Tibial nerve (tissue), 4 donors: ENCODE measurements around the gene CASQ2. TPM values are rescaled to one million over a fixed set of nuclear protein-coding genes. Genes with fewer than 3 reads are reported as not detected.
A peak's percentile ranks its signal among the peaks of the same experiment; 100 is the strongest.

Source experiments
- DNase-seq, 2 donors: peaks; one replicate each; pipeline ENCODE4 v3.0.0-alpha.2; 2019; ENCODE audit warnings: low spot score in 2 of 2
- H3K27ac ChIP-seq, 4 donors: fragments of 200-600 bp; sonication (generic) in 3 of 4; one replicate each; pipeline ENCODE4 v1.5.1; 2017 to 2019; ENCODE audit warnings: mild to moderate bottlenecking in 1 of 4
- H3K27me3 ChIP-seq, 2 donors: fragments of 200-600 bp; sonication (generic) in 1 of 2; one replicate each; pipeline versions ENCODE4 v1.5.1 to v1.6.0; 2017 to 2019
- H3K36me3 ChIP-seq, 3 donors: fragments of 200-600 bp; sonication (generic); one replicate each; pipeline ENCODE4 v1.5.1; 2018 to 2019
- H3K4me1 ChIP-seq, 4 donors: fragments of 200-600 bp; sonication (generic) in 3 of 4; one replicate each; pipeline ENCODE4 v1.5.1; 2017 to 2019
- H3K4me3 ChIP-seq, 4 donors: fragments of 200-600 bp; sonication (generic) in 3 of 4; one replicate each; pipeline ENCODE4 v1.5.1; 2017 to 2019; ENCODE audit warnings: mild to moderate bottlenecking in 1 of 4, moderate library complexity in 1 of 4
- H3K9me3 ChIP-seq, 4 donors: fragments of 200-600 bp; sonication (generic) in 3 of 4; one replicate each; pipeline ENCODE4 v1.5.1; 2017 to 2019
- EP300 ChIP-seq, 2 donors: sonication (generic); formaldehyde crosslinking; IDR thresholded peaks; one replicate each; pipeline ENCODE4 v1.6.1; 2017; ENCODE audit warnings: antibody characterized with exemption in 2 of 2, mild to moderate bottlenecking in 1 of 2
- POLR2A ChIP-seq, 2 donors: fragments of 450-650 bp; IDR thresholded peaks; one replicate each; pipeline ENCODE4 v1.6.1; 2017; ENCODE audit warnings: antibody characterized with exemption in 2 of 2, mild to moderate bottlenecking in 2 of 2, moderate library complexity in 2 of 2
- WGBS, 2 donors: methylation state at CpG; one replicate each; pipeline ENCODE4 v1.1.5; 2018; 5-methylcytosine and 5-hydroxymethylcytosine counted together
- total RNA-seq, 4 donors: library from RNA; depleted of rRNA; stranded (reverse); fragments of >200 nt; gene quantifications; one replicate each; pipeline ENCODE4 v1.1.0, GENCODE V29; 2016
- TF ChIP-seq, protein P1 (sequence below), 5 experiments: fragments of 200-600 bp in 3 of 5; fragments of 450-650 bp in 2 of 5; sonication (generic) in 3 of 5; IDR thresholded peaks; one replicate each; pipeline ENCODE4 v1.5.1; 2016 to 2019; ENCODE audit warnings: antibody characterized with exemption in 5 of 5, mild to moderate bottlenecking in 3 of 5, moderate library complexity in 2 of 5

CASQ2 gene
- total RNA-seq, 4 donors from 2014 or later, result 3.6 to 7.3 (median 5.8) TPM

DNA sequence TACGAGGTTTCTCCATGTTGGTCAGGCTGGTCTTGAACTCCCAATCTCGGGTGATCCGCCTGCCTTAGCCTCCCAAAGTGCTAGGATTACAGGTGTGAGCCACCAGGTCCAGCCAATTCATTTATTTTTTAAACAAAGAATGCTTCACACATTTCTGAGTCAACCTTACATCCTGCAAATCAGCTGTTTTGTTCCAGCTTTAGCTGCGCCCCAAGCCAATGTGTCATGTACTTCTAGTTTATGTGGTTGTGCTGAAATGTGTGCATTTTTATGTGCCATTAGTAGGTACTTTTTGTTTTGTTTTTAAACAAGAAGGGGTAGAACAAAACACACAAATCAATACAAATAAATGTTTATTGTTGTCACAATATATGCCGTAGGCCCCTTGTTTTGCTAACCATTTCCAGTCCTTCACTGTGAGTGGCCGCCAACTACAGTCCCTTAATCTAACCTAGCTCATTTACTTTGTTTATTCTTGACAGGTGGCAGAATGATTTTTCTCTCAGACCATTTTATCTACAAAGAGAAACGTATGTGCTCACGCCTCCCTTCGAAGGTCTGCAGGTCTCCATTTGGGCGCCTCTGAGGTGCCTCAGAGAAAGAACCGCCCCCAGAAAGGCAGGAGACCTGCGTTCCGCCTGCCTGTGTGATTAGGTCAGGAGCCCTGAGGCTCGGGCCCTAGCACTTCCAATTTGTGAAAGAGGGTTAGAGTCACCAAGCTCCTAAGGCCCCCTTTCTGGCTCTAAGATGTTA lies 2.8 kb upstream of the CASQ2 start:
- no peak for TF ChIP-seq EP300 (IDR thresholded peaks at IDR 0.05)
- TF ChIP-seq, protein P1, sequence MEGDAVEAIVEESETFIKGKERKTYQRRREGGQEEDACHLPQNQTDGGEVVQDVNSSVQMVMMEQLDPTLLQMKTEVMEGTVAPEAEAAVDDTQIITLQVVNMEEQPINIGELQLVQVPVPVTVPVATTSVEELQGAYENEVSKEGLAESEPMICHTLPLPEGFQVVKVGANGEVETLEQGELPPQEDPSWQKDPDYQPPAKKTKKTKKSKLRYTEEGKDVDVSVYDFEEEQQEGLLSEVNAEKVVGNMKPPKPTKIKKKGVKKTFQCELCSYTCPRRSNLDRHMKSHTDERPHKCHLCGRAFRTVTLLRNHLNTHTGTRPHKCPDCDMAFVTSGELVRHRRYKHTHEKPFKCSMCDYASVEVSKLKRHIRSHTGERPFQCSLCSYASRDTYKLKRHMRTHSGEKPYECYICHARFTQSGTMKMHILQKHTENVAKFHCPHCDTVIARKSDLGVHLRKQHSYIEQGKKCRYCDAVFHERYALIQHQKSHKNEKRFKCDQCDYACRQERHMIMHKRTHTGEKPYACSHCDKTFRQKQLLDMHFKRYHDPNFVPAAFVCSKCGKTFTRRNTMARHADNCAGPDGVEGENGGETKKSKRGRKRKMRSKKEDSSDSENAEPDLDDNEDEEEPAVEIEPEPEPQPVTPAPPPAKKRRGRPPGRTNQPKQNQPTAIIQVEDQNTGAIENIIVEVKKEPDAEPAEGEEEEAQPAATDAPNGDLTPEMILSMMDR (IDR thresholded peaks at IDR 0.05), result no peak
- TF ChIP-seq POLR2A (IDR thresholded peaks at IDR 0.05), result no peak
- 68% methylated on average over 14 of the region's 14 CpGs for WGBS, 2 donors
- H3K27me3 ChIP-seq, result no peaks in the 10 kb centered on the region
- H3K9me3 ChIP-seq, result no peaks in the 10 kb centered on the region
- H3K27ac ChIP-seq, result peak overlapping the region in 2 of 4 donors; percentile 45 to 65
- peaks cover 0 to 6% (median 3%) of the 10 kb centered on the region in 4 donors for H3K4me1 ChIP-seq
- DNase-seq, result no peak
- no peaks in the 10 kb centered on the region for H3K36me3 ChIP-seq
- no peak overlapping the region for H3K4me3 ChIP-seq

DNA sequence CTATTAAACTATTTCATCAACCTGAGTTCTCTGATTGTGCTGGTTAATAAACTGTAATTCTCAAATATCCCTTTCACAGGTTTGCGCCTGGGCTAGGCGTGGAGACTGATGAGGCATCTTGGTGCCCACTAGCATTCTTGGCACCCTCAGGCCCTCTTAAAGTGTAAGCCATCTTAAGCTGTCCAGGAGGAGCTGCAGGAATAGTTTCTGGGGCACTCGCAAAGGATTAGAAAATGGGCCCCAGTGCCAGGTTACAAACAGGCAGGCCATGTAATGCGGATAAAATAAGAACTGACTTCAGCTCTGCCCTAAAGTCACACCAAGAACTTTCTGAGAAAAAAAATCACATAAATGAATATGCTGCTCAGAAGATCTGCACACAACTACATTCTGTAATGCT lies 1.1 kb downstream of the CASQ2 start:
- Histone ChIP-seq H3K36me3 (no peaks in the 10 kb centered on the region), H3K27ac (no peak overlapping the region), H3K9me3 (no peaks in the 10 kb centered on the region), H3K4me1 (peaks cover 0 to 6% (median 3%) of the 10 kb centered on the region in 4 donors), H3K27me3 (no peaks in the 10 kb centered on the region), H3K4me3 (peak overlapping the region in 1 of 4 donors; percentile 11)
- TF ChIP-seq, protein P1 (IDR thresholded peaks at IDR 0.05), result no peak
- no peak for TF ChIP-seq POLR2A (IDR thresholded peaks at IDR 0.05)
- WGBS, 2 donors, result 83 to 88% methylated on average over 4 of the region's 4 CpGs
- DNase-seq, result no peak

DNA sequence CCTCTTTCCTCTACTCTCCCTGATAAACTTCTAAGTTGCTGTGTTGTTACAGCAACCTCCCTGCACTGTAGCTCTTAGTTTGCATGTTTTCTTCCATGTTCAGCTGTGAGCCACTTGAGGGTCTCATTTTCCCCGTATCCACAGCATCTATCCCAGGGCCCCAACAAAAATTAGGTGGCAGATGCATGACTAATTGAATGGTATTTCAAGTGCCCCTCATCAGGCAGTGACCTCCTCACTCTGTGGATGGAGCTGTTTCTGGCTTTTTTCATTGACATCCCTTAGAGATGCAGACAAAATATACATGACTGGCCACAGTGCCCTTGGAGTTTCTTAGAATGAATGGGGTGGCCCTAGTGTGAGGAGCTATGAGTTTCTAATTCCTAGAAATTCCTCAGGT lies 3.4 kb downstream of the CASQ2 start:
- Histone ChIP-seq H3K4me1 (no peaks in the 10 kb centered on the region), H3K36me3 (no peaks in the 10 kb centered on the region), H3K27me3 (no peaks in the 10 kb centered on the region), H3K9me3 (no peaks in the 10 kb centered on the region), H3K27ac (no peak overlapping the region), H3K4me3 (no peak overlapping the region)
- 19 to 27% methylated on average over 1 of the region's 1 CpG for whole genome bisulfite sequencing, 2 donors
- DNase-seq, result no peak
- TF ChIP-seq, protein P1 (IDR thresholded peaks at IDR 0.05), result no peak
- TF ChIP-seq POLR2A (IDR thresholded peaks at IDR 0.05) (no peak), EP300 (IDR thresholded peaks at IDR 0.05) (no peak)

DNA sequence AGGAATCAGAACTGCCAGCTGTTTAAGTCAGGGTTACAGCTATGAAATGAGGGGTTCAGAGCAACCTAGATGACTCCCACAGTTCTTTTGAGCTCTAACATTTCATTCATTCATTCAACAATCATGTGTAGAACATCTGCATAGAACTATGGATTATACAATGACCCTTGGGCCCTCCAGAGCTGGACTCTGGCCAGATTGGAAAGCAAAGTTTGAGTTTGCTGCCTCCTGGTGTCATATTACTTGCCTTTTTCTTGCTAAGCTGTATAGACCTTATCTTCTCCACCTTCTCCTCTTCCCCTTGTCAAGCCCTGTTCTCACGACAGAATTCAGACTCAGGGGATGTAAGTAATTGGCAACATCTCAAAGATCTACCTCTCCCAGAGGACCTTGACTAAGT lies 4.0 kb downstream of the CASQ2 start:
- no peak overlapping the region for H3K4me3 ChIP-seq
- TF ChIP-seq EP300 (IDR thresholded peaks at IDR 0.05), result peak in 1 of 2 donors; percentile 13
- TF ChIP-seq POLR2A (IDR thresholded peaks at IDR 0.05), result no peak
- TF ChIP-seq, protein P1 (IDR thresholded peaks at IDR 0.05), result peak; percentile 18 to 54 (median 28)
- DNase-seq, result no peak
- 13 to 15% methylated on average over 1 of the region's 1 CpG for WGBS, 2 donors
- H3K27me3 ChIP-seq, result no peaks in the 10 kb centered on the region
- no peaks in the 10 kb centered on the region for H3K4me1 ChIP-seq
- H3K9me3 ChIP-seq, result peaks cover 0 to 4% (median 0%) of the 10 kb centered on the region in 4 donors
- no peak overlapping the region for H3K27ac ChIP-seq
- no peaks in the 10 kb centered on the region for H3K36me3 ChIP-seq

DNA sequence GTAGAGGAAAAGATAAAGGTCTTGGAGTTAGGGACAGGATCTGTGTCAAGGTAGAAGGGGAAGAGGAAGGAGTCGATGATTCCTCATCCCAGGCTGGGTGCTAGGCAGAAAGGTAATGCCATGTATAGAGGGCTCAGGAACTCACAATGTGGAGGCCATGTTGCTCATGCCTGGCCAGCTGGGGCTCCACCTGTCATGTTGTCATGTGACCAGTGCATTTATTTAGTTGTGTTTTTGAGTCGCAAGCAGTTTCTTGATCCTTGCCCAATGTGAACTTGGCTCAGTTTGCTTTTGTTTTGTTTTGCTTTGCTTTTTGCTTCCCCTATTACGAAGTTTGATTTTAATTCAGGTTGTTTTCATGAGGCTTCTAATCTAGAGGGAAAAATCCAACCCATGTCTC lies 5.7 kb downstream of the CASQ2 start:
- H3K27ac ChIP-seq, result no peak overlapping the region
- TF ChIP-seq POLR2A (IDR thresholded peaks at IDR 0.05), result no peak
- TF ChIP-seq, protein P1 (IDR thresholded peaks at IDR 0.05), result no peak
- TF ChIP-seq EP300 (IDR thresholded peaks at IDR 0.05), result no peak
- H3K36me3 ChIP-seq, result no peaks in the 10 kb centered on the region
- no peak overlapping the region for H3K4me3 ChIP-seq
- peaks cover 0 to 12% (median 0%) of the 10 kb centered on the region in 4 donors for H3K9me3 ChIP-seq
- no peak for DNase-seq
- H3K27me3 ChIP-seq, result no peaks in the 10 kb centered on the region
- WGBS, 2 donors, result 90 to 96% methylated on average over 3 of the region's 3 CpGs
- no peaks in the 10 kb centered on the region for H3K4me1 ChIP-seq
